Type B pancreatic cell (in vitro differentiated cells): ENCODE data around the gene CTSF. TPM values are rescaled to one million over a fixed set of nuclear protein-coding genes. Genes with fewer than 3 reads are reported as not detected.
"Not testable (repeated sequence)": the region's sequence is repeated elsewhere in the genome, so short reads cannot be mapped to it uniquely, and the experiment has no call there.

Experiments
- DNase-seq: peaks from one replicate; pipeline ENCODE4 v3.0.0; 2021; ENCODE audit warnings: mixed read lengths; ENCODE audit not compliant: unreplicated experiment; ENCODE audit errors: extremely low spot score
- H3K27ac Mint-ChIP-seq: 2 replicates; pipeline ENCODE4 v1.8.0; 2021; ENCODE audit warnings: mild to moderate bottlenecking, mixed read lengths
- H3K27me3 Mint-ChIP-seq: 2 replicates; pipeline ENCODE4 v1.8.0; 2021; ENCODE audit warnings: mixed read lengths
- H3K36me3 Mint-ChIP-seq: 2 replicates; pipeline ENCODE4 v1.8.0; 2021; ENCODE audit warnings: mixed read lengths
- H3K4me1 Mint-ChIP-seq: one replicate; pipeline ENCODE4 v1.8.0; 2021; ENCODE audit warnings: mixed read lengths; ENCODE audit not compliant: unreplicated experiment
- H3K4me3 Mint-ChIP-seq: 2 replicates; pipeline ENCODE4 v1.8.0; 2021; ENCODE audit warnings: mild to moderate bottlenecking, mixed read lengths
- H3K9me3 Mint-ChIP-seq: 2 replicates; pipeline ENCODE4 v1.8.0; 2021; ENCODE audit warnings: mixed read lengths
- total RNA-seq: library from RNA; stranded (reverse); gene quantifications from 2 replicates; pipeline ENCODE4 v1.2.1, GENCODE V29; 2021; ENCODE audit warnings: low replicate concordance
- TF ChIP-seq, protein P1 (sequence below): fragments of 200-600 bp; sonication (generic); conservative IDR thresholded peaks from 2 replicates; pipeline ENCODE4 v1.5.0; 2021; ENCODE audit warnings: antibody characterized with exemption, mild to moderate bottlenecking

Gene CTSF
- total RNA-seq, 1 donor from 2014 or later = not detected

DNA sequence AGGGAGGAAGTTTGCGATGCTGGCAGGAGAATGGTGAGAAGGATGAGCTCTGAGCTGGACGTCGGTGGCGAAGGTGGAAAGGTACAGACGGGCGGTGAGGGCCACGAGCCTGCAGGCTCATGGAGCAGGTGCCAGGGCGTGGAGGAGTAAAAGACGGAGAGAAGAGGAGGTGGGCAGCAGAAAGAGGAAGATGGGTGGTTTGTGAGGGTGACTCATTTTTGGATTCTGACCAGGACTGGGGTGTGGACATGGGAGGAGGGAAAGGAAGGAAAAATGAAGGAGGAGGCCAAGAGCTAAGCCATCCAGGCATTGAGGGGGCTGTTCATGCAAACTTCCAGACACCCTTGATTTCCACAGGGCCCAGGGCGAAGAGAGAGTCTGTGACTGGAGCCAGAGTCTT is 26.0 kb downstream of the CTSF start:
- Mint-ChIP-seq H3K27ac (no peak overlapping the region), H3K36me3 (peaks cover 9% of the 10 kb centered on the region), H3K4me3 (peak overlapping the region; percentile 34), H3K27me3 (no peaks in the 10 kb centered on the region), H3K9me3 (no peaks in the 10 kb centered on the region), H3K4me1 (peaks cover 22% of the 10 kb centered on the region)
- TF ChIP-seq, protein P1, sequence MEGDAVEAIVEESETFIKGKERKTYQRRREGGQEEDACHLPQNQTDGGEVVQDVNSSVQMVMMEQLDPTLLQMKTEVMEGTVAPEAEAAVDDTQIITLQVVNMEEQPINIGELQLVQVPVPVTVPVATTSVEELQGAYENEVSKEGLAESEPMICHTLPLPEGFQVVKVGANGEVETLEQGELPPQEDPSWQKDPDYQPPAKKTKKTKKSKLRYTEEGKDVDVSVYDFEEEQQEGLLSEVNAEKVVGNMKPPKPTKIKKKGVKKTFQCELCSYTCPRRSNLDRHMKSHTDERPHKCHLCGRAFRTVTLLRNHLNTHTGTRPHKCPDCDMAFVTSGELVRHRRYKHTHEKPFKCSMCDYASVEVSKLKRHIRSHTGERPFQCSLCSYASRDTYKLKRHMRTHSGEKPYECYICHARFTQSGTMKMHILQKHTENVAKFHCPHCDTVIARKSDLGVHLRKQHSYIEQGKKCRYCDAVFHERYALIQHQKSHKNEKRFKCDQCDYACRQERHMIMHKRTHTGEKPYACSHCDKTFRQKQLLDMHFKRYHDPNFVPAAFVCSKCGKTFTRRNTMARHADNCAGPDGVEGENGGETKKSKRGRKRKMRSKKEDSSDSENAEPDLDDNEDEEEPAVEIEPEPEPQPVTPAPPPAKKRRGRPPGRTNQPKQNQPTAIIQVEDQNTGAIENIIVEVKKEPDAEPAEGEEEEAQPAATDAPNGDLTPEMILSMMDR = no peak
- DNase-seq = no peak

GRCh38 chr11:66541892-66542291 is 26.5 kb downstream of the CTSF start:
- peaks cover 20% of the 10 kb centered on the region for H3K4me1 Mint-ChIP-seq
- TF ChIP-seq, protein P1 = no peak
- H3K4me3 Mint-ChIP-seq = peak overlapping the region; percentile 14
- H3K27me3 Mint-ChIP-seq = no peaks in the 10 kb centered on the region
- H3K36me3 Mint-ChIP-seq = peaks cover 9% of the 10 kb centered on the region
- H3K9me3 Mint-ChIP-seq = no peaks in the 10 kb centered on the region
- H3K27ac Mint-ChIP-seq = no peak overlapping the region
- DNase-seq = no peak

GRCh38 chr11:66540598-66540997 is 27.8 kb downstream of the CTSF start:
- not testable (repeated sequence) for H3K9me3 Mint-ChIP-seq, H3K27me3 Mint-ChIP-seq, H3K27ac Mint-ChIP-seq, H3K4me3 Mint-ChIP-seq, DNase-seq
- peaks cover 14% of the 10 kb centered on the region for H3K36me3 Mint-ChIP-seq
- peaks cover 20% of the 10 kb centered on the region for H3K4me1 Mint-ChIP-seq

GRCh38 chr11:66539870-66540213 is 28.6 kb downstream of the CTSF start:
- Mint-ChIP-seq H3K36me3 (peaks cover 16% of the 10 kb centered on the region), H3K27ac (no peak overlapping the region), H3K4me1 (peaks cover 15% of the 10 kb centered on the region), H3K9me3 (no peaks in the 10 kb centered on the region), H3K27me3 (no peaks in the 10 kb centered on the region), H3K4me3 (no peak overlapping the region)
- TF ChIP-seq, protein P1 = no peak
- DNase-seq = no peak

DNA sequence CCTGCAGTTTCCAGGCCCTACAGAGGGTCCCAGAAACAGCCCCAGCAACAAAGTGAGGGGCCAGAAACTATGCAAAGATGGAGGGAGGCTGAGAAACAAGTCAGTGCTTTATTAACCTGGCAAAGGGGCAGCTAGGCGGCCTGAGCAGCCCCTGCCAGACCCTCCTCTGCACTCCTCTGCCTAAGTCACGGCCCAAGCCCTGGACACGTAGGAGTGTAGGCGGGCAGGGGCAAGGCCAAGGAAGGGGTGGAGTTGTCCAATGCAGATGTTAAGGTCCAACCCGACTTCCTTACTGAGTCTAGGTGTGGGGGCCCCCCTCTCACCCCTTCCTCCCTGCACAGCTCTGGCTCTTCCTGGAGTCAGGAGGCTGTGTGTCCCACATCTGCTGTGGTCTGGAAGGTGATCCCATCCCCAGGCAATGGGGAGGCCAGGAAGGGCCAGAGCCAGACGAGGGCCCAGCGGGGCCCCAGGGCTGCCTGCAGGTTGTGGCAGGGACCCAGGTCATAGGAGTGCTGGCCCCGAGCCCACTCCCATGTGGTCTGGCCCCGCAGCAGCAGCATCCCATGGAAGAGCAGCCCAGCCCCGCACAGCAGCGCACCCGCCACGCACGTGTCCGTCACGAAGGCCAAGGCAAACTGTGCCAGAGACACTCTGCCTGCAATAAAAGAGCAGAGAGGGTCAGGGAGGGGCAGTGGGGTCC is 29.1 kb downstream of the CTSF start:
- Mint-ChIP-seq H3K27ac (no peak overlapping the region), H3K9me3 (no peaks in the 10 kb centered on the region), H3K4me1 (peaks cover 14% of the 10 kb centered on the region), H3K36me3 (peaks cover 16% of the 10 kb centered on the region), H3K27me3 (no peaks in the 10 kb centered on the region), H3K4me3 (no peak overlapping the region)
- no peak for DNase-seq
- TF ChIP-seq, protein P1 = no peak

GRCh38 chr11:66532784-66533183 is 35.6 kb downstream of the CTSF start:
- no peak overlapping the region for H3K27ac Mint-ChIP-seq
- H3K27me3 Mint-ChIP-seq = no peaks in the 10 kb centered on the region
- H3K4me3 Mint-ChIP-seq = no peak overlapping the region
- no peaks in the 10 kb centered on the region for H3K4me1 Mint-ChIP-seq
- peaks cover 7% of the 10 kb centered on the region for H3K36me3 Mint-ChIP-seq
- no peaks in the 10 kb centered on the region for H3K9me3 Mint-ChIP-seq
- DNase-seq = no peak
- TF ChIP-seq, protein P1 = no peak
